NCI-H1436 treated with DMSO at 0.1 percent for 48 hours (cell line): Measurements from ENCODE around the gene SYS1.

Experiments used
- DNase-seq: peaks from one replicate; lab custom pipeline; 2025; lab: John Stamatoyannopoulos, UW

SYS1 gene

DNA sequence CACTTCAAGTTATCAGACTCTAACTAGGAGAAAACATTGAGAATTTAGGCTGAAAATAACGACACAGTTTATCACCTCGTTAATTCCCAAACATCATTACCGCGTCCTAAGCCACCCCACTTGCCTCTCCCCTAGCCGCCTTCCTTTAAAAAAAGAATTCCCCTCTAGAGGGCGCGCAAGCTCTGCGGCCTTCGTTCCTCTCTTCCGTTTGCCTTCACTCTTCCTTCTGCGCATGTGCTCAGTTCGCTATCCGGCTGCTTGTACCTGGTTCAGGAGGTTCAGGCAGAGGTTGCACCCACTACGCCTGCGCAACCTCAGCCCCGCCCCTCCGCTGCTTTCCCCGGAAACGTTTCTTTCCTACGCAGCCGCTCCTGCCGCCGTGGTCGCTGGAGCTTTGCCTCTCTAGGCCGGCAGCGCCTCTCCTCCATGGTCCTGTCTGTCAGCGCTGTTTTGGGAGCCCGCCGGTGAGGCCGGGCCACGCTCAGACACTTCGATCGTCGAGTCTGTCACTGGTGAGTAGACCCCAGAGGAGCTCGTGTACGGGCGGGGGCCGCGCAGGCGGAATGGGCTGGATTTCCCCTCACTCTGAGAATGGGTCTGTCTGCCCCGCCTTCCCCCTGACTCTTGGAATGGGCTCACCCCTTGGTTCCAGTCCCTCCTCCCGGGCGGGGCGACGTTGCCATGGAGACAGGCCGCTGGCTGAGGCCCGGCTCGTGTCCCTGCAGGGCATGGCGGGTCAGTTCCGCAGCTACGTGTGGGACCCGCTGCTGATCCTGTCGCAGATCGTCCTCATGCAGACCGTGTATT is at the start of gene SYS1:
Gene SYS1, plus strand, starts transcription at position 353 of the 807 bp plus-strand sequence. Its CDS starts 376 bp downstream, at position 729.
- DNase-seq, result peak; percentile 93

DNA sequence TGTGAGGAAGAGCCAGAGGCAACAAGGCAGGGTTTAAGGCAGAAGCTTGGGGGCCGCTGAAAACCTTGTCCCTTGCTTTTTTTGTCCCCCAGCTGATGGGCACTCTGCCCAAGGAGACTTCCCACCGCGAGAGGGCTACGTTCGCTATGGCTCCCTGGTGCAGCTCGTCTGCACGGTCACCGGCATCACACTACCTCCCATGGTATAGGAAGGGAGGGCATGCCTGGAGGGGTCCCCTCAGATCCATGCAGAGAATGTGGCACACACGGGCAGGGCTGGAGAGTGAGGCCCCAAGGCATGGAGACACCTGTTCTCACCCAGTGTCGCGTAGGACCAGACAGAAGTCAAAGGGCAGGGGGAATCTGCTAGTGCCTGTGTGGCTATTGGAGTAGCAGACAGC is 49.0 kb upstream of the SYS1 start:
- DNase-seq, result no peak

DNA sequence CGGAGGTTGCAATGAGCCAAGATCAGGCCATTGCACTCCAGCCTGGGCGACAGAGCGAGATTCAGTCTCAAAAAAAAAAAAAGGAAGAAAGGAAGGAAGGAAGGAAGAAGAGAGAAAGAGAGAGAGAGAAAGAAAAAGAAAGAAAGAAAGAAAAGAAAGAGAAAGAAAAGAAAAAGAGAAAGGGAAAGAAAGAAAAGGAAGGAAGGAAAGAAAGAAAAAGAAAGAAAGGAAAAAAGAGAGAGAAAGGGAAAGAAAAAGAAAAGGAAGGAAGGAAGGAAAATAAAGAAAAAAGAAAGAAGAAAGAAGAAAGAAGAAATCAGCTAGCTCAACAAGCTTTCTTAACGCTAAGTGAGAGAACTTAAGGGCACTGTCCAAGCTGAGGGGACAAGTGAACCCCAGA is 47.3 kb upstream of the SYS1 start:
- no peak for DNase-seq

DNA sequence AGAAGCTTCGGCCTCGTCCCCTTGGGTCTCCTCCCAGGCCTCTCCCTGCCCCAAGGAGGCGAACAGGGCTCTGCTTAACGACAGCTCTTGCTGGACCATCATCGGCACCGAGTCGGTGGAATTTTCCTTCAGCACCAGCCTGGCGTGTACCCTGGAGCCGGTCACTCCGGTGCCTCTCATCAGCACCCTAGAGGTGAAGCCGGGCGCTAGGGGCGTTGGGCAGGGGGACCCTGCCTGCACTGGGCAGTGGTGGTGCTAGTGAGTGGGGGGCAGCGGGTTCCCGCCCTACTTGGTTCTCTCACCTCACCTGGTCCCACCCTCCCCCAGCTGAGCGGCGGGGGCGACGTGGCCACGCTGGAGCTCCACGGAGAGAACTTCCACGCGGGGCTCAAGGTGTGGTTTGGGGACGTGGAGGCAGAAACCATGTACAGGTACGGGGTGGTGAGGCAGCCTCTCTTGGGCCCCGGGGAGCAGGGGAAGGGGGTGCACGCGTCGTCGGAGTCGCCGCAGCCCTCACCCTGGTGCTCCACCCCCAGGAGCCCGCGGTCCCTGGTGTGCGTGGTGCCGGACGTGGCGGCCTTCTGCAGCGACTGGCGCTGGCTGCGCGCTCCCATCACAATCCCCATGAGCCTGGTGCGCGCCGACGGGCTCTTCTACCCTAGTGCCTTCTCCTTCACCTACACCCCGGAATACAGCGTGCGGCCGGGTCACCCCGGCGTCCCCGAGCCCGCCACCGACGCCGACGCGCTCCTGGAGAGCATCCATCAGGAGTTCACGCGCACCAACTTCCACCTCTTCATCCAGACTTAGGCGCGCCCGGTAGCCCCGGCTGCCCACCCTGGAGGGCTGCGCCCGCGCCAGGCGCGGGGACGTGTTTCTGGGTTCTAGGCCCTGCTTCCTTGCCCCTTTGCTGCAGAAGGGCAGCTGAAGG is 46.5 kb upstream of the SYS1 start:
- no peak for DNase-seq

DNA sequence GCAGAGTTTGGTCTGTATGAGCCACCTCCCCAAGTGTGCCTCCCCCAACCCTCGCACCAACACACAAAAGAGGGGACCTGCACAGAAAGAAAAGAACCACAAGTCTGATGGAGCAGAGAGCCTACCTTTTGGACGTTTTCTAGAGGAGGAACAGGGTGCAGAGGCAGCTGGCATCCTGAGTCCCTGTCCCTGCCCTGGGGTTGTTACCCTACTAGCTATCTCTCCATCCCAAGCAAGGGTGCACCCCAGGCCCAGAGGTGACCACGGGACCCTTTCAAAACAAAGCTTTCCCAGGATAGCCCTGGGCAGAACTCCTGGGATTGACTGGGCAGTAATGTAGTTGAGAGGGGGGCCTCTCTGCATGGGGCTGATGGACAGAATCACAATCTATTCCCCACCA is 45.1 kb upstream of the SYS1 start:
- no peak for DNase-seq

DNA sequence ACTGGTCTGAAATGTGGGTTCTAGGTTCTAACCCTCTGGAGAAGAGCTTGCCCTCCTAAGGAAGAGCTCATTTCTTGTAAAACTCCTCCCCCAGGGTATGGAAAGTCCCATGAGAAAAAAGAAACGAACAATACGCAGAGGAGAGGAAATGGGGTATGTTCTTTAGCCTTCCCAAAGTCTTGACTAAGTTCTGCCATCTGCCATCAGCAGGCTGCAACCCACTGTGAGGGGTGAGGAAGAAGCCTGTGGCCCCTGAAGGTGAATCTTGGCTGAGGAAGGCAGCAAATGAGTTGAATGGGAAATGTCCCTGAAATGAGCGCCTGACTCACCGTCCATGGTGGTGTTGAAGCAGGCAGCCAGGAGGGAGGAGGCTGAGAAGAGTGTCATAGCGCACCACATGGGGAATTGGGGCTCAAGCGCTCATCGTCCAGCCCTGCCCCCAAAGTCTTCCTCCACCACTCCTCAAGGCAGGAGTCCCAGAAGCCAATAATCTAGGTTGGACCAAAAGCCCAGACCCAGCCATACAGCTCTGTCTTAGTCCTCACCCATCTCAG is 44.5 kb upstream of the SYS1 start:
- no peak for DNase-seq

DNA sequence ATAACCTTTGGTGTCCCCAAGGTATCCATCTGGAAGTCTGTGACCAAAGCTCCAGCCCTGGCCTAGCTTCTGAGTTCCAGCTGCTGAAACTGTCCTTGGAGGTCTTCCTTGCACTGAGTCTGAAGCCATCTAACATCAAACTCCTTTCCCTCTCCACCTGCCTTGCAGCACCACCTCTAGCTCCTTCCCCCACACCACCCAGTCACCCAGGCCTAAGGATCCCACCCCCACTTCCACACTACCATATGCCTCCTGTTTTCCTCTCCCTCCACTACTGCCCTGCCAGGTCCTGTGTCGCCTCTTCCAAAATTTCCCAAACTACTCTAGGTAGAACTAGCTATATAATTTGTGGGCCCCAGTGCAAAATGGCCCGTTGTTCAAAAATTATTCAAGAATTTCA is 44.0 kb upstream of the SYS1 start:
- no peak for DNase-seq

DNA sequence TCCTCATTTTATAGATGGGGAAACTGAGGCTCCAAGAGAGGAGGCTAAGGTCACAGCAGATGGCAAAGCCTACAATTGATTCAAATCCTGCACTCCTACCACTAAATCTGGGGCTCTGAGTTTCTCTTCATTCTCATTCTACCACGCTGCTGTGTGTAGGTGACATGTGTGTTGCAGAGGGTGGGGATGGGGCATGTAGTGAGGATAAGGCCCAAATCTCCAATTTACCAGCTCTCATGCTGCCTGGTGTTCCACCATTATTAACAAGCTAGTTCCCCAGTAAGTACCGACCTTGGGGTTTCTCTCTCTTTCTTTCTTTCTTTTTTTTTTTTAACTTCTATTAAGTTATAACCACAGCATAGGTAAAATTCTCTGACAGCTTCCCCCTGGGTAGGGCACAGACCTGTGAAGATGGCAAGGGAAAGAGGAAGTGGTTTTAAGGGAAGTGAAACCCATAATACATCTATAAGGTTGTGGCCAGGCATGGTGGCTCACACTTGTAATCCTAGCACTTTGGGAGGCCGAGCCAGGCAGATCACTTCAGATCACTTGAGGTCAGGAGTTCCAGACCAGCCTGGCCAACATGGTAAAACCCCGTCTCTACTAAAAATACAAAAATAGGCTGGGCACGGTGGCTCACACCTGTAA is 41.9 kb upstream of the SYS1 start:
- DNase-seq, result no peak

DNA sequence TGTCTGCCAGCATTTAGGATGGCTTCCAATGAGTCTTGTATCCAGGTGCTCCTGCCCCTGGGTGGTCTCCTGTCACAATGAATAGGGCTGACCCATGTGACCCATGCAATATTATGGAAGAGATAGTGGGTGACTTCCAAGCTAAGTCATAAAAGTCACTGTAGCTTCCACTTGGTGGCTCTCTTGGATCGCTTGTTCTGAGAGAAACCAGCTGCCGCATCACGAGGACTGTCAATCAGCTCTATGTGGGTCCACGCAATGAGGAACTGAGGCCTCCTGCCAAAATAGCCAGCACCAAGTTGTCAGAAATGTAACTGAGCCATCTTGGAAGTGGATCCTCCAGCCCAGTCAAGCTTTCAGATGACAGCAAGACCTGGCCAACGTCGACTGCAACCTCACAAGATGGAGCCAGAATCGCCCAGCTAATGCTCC is 40.0 kb upstream of the SYS1 start:
- no peak for DNase-seq

DNA sequence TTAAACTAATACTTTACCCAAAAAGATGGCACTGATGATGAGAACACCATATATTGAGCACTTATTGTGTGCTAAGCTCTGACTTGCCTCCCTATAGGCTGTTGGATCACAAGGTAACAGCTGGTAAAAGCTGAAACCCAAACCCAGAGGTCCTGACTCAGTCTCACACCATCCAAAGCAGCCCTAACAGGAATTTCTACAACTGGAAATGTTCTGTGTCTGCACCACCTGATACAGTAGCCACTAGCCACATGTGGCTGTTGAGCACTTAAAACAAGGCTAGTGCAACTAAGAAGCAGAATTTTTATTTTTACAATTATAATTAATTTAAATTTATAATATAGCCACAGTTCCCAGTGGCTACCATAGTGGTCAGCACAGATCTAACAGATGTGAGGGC is 39.2 kb upstream of the SYS1 start:
- DNase-seq, result no peak

DNA sequence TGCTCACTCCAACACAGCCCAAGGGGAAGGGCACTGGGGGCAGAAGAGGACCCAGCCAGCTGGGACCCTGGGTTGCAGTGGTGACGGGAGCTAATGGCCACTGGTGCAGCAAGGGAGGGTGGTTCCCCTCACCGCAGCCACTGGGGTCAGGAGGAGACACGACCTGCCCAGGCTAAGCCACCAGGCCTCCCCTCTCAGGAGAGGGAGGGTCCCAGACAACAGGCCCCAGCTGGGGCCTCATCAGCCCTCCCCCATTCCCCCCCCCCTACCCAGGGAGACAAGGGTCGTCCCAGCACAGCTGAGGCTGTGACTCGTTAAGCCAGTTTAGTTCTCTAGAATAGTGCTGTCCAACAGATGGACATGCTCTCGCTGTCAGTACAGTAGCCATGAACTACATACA is 37.6 kb upstream of the SYS1 start:
- no peak for DNase-seq

DNA sequence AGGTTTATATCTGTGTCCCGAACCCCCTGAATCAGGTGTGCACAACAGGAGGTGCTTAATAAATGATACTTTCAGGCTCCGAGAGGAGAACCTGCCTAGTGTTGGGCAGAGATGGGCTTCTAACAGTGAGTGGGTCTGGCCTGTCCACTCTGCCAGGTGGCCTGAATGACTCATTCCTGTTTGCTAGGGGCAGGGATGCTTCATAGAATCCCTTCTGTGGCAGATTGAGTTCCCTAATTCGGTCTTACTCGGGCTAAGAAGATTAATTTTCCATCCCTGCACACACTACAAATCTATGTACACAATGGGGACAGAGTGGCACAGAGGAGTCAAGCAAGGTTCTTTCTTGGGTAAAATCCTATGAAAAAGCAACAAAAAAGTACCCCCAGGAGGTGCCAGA is 34.5 kb upstream of the SYS1 start:
- no peak for DNase-seq

DNA sequence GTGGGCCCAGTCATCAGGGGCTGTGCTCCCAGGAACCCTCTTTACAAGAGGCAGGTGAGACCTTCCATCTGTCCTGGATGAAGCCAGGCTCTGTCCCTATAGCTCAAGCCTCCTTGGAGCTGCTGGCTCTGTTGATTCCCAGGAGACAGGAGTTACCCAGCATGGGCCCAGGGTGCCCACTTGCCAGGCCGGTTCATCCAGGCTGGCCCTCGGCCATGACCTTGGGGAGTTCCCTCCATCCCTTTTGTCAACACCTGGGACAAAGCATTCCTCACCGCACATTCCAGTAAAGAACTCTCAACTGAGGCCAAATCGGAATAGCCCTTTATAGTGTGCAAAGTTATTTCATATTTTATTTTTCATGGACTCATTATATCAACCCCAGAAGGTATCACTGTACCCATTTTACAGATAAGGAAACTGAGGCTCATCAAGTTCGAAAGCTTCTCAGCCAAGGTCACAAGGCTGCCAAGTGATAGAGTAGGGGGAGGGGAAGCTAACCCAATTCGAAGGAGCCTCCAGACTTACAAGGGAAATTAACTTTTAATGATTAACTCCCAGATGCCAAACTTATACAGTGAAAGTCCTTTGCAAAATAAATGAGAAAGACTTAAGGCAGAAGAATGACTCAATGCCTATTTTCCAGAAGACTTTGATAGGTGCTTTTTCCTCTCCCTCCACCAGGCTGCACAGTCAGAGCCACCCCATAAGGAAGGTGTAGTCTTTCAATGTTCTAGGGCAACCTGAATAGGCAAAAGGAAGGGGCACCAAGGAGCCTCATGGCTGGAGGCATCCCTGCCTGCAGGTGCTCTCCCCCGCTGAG is 33.2 kb upstream of the SYS1 start:
- no peak for DNase-seq

DNA sequence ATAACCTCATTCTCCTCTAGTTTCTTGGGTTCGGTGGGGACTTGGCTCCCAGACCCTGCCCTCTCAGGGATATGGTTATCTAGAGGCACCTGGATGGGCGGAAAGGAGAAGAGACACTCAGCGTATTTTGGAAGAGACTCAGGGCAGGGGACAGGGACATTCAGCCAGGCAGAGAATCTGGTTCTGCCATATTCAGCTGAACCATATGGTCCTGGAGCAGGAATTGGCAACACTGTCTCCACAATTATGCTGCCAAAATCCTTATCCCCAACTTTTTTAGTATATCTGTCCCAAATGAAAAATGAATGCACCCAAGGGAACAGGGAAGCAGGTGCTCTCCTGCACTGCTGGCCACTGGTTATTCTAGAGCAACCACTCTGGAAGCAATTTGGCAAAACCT is 32.5 kb upstream of the SYS1 start:
- no peak for DNase-seq

DNA sequence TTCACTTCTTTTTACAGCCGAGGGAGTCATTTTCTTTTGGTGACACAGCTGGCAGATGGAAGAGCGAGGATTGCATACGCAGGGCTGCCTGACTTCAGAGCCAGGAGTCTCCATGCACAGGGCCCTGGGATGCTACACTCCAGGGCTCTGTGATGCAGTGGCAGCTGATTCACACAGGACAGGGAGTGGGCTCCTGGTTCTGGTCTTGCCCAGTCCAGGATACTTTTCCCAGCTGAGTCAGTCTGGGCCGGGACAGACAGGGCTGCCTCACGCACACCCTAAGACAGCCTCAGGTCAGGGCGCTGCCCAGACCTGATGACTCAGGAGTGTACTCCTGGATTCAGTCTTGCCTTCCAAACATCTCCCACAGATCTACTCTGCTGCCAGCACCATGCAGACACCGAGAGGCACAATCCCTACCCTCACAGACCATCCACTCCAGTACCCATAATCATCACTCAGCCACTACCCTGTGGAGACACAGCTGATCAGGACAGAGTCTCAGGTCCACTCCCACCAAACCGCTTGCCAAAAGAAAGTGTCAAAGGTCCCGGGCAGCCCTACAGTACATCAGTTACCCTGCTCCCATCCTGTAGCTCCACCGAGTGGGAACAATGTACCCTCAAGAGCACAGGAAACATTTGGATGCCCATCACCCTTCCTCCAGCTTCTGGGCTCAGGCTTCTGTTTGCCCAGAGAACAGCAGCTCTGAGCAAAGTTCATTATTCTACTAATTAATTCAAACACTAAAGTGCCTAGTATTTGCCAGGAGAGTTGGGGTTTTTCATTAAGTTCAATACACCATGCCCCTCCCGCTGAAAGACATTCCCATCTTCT is 26.2 kb upstream of the SYS1 start:
- no peak for DNase-seq

DNA sequence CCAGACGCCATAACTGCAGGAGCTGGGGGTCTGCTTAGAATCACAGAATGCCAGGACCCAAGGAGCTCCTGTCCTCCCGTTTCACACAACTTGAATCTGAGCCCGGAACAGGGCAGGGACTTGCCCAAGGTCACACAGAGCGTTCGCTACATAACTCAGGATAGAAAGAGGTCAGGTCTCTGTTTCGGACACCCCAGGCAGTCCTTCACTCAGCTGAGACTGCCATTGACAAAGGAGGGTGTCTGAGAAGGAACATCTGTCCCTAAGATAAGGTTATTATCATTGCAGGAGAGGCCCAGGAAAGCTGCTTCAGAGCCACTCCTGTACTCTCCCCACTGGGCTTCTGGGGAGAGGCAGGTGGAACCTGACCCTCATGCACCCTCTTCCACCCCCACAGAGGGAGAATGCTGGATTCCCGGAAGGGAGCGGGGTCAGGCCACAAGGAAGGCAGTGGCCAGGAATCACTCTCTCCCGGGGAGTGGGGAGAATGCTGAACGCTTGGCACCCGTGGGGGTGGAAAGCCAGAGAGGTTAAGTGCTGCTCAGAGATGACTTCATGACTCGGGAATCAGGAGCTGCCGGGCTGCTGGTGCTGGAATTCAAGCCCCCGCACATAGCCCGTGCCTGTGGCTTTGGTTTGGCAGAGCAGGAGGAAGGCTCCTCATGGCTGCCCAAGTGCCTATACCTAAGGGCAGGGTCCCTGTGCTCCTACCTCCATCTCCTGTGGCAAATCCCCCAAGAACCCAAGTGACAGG is 25.4 kb upstream of the SYS1 start:
- no peak for DNase-seq

DNA sequence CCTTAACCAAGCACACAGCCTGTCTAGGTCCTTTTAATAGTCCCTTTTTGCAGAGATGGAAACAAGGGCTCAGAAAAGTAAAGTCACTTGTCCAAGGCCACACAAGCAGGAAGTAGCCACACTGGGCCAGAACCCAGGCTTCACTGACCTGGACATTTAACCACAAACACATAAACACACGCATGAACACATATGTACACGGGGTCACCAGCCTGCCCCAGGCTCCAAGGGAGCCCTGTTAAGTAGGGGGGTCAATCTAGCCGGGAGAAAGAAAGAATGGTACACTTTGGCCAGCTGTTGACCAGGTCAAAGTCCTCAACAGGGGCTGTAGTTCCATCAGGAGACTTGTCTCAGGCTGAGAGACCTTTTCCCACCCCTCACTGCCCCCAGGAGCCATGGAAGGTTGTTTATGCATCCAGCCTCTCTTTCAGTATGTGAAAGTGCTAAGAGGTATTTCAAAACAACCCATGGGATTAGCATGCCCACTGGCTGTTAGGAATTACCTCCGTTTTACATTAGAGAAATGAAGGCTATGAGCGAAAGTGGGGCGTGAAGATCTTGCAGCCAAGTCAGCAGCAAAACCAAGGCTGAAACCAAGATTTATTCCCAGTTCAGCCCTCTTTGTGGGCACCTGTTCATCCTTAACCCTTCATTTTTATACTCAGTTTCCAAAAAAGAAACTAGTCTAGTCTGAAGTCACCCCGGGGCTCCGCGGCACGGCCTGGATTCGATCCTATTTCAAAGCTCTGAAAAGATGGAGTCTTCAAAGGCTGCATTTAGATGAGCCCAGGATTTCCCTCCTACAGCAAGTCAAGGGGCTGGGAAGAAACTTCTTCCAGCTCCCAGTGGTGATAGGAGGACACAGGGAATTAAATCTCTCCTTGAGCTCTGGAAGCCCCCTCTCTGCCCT is 24.6 kb upstream of the SYS1 start:
- DNase-seq, result no peak

DNA sequence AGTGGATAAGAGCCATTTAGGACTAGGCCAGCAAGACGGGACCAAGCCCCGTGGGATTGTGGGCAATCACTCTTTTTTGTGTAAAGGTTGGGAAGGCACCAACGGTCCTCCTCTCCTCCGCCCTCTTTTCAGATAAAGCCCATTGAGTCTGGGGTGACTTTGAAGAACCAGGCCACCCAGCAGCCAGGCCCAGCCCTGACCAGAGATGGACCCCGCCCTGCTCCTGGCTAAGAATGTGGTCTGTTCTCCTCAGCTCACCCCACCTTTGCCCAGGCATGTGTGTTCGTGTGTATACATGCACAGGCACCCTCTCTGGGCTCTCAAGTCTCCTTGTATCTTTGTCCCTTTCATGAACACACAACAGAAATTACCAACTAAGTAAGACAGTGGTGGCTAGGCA is 23.9 kb upstream of the SYS1 start:
- no peak for DNase-seq

DNA sequence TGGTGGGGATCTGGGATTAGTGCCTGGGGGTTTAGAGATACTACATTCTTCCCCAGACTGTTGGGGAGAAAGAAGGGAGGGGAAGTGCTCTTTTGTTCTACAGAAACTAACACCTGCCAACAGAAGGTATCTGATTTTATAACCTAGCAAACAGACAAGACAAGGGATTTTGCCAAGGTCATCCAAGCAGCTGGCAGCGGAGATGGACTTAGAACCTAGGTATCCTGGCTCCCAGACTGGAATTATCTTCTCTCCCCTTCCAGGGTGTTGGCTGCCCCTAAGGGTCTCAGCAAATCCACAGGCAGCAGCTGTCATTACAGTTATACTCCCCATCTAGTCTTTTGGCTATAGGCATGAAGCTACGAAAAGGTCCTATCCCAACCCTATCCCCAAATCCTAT is 23.2 kb upstream of the SYS1 start:
- DNase-seq, result no peak
